Measurements from ENCODE around the gene CCDC158.

DNA sequence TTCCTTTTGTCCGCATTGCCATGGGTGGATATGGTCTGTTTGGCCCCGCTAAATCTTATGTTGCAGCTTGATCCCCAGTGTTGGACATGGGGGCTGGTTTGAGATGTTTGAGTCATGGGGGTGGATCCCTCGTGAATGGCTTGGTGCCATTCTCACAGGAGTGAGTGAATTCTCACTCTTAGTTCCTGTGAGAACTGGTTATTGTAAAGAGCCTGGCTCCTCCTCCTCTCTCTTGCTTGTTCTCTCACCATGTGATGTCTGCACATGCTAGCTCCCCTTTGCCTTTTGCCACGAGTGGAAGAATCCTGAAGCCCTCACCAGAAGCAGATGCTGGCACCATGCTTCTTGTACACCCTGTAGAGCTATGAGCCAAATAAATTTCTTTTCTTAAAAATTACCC is 137.0 kb downstream of the CCDC158 start:
- TF ChIP-seq PBX3 (IDR thresholded peaks at IDR 0.05; ENCODE audit: insufficient replicate concordance, low read depth, low read length), result no peak
- TF ChIP-seq, protein P1, sequence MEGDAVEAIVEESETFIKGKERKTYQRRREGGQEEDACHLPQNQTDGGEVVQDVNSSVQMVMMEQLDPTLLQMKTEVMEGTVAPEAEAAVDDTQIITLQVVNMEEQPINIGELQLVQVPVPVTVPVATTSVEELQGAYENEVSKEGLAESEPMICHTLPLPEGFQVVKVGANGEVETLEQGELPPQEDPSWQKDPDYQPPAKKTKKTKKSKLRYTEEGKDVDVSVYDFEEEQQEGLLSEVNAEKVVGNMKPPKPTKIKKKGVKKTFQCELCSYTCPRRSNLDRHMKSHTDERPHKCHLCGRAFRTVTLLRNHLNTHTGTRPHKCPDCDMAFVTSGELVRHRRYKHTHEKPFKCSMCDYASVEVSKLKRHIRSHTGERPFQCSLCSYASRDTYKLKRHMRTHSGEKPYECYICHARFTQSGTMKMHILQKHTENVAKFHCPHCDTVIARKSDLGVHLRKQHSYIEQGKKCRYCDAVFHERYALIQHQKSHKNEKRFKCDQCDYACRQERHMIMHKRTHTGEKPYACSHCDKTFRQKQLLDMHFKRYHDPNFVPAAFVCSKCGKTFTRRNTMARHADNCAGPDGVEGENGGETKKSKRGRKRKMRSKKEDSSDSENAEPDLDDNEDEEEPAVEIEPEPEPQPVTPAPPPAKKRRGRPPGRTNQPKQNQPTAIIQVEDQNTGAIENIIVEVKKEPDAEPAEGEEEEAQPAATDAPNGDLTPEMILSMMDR (IDR thresholded peaks at IDR 0.05 in 2 of 3, conservative IDR thresholded peaks at IDR 0.05 in 1 of 3; ENCODE audit: control insufficient read depth in 2 of 3, extremely low read depth in 1 of 3, insufficient read depth in 1 of 3, low read depth in 3 of 3, low read length in 3 of 3), result no peak
- TF ChIP-seq ZBTB33 (IDR thresholded peaks at IDR 0.05), result no peak
- no peak for TF ChIP-seq RB1 (IDR thresholded peaks at IDR 0.05; ENCODE audit: borderline replicate concordance)
- no peak for TF ChIP-seq BHLHE40 (IDR thresholded peaks at IDR 0.05; ENCODE audit: borderline replicate concordance in 1 of 2, low read depth in 2 of 2, low read length in 1 of 2)
- TF ChIP-seq TCF12 (IDR thresholded peaks at IDR 0.05; ENCODE audit: low read depth, low read length), result no peak
- no peak for TF ChIP-seq NFYA (IDR thresholded peaks at IDR 0.05; ENCODE audit: borderline replicate concordance, low read depth, low read length)

Measured in GM12878 (cell line).